GM23248 (cell line): ENCODE results near the gene FMOD.

Source experiments
- EZH2 ChIP-seq: fragments of 200-600 bp; sonication (generic); IDR thresholded peaks from 2 replicates; pipeline ENCODE4 v1.6.1; 2018; ENCODE audit warnings: antibody characterized with exemption, mild to moderate bottlenecking; ENCODE audit not compliant: insufficient read depth, poor library complexity, severe bottlenecking
- EZH2phosphoT487 ChIP-seq: fragments of 200-600 bp; sonication (generic); IDR thresholded peaks from 2 replicates; pipeline ENCODE4 v1.6.1; 2018; ENCODE audit warnings: antibody characterized with exemption, moderate library complexity, mild to moderate bottlenecking, low read depth; ENCODE audit not compliant: insufficient read depth

- TF ChIP-seq EZH2 (no peak), EZH2phosphoT487 (no peak)
These were observed 6.8 kb downstream of the FMOD start for GRCh38 chr1:203343956-203344754.
